HK-2 (cell line): ENCODE results near the gene SLCO4A1.
A peak's percentile ranks its signal among the peaks of the same experiment; 100 is the strongest.
"Not testable (repeated sequence)": the region's sequence is repeated elsewhere in the genome, so short reads cannot be mapped to it uniquely, and the experiment has no call there.

Source experiments
- DNase-seq: peaks from one replicate; pipeline ENCODE4 v3.0.0-alpha.2; 2018; ENCODE audit not compliant: unreplicated experiment

SLCO4A1 gene

GRCh38 chr20:62622877-62623487 lies 19.3 kb upstream of the SLCO4A1 start:
- DNase-seq, result no peak

- peak; percentile 96 for DNase-seq
Observed at GRCh38 chr20:62623488-62624324, 18.6 kb upstream of the SLCO4A1 start.

- DNase-seq, result no peak
Observed at GRCh38 chr20:62624325-62624690, 18.0 kb upstream of the SLCO4A1 start.

GRCh38 chr20:62624719-62625453 lies 17.4 kb upstream of the SLCO4A1 start:
- DNase-seq, result no peak

- no peak for DNase-seq
Observed at GRCh38 chr20:62625516-62625915, 16.8 kb upstream of the SLCO4A1 start.

GRCh38 chr20:62625921-62626547 lies 16.3 kb upstream of the SLCO4A1 start:
- DNase-seq, result no peak

- DNase-seq, result not testable (repeated sequence)
Observed at GRCh38 chr20:62627425-62627824, 14.9 kb upstream of the SLCO4A1 start.

GRCh38 chr20:62627901-62628612 lies 14.2 kb upstream of the SLCO4A1 start:
- DNase-seq, result peak; percentile 95

- DNase-seq, result peak; percentile 79
Observed at GRCh38 chr20:62628691-62629090, 13.6 kb upstream of the SLCO4A1 start.

GRCh38 chr20:62629864-62630470 lies 12.3 kb upstream of the SLCO4A1 start:
- DNase-seq, result no peak

GRCh38 chr20:62631336-62632308 lies 10.7 kb upstream of the SLCO4A1 start:
- DNase-seq, result no peak

GRCh38 chr20:62632575-62633090 lies 9.7 kb upstream of the SLCO4A1 start:
- no peak for DNase-seq

- no peak for DNase-seq
Observed at GRCh38 chr20:62633598-62634329, 8.5 kb upstream of the SLCO4A1 start.

GRCh38 chr20:62634330-62634967 lies 7.9 kb upstream of the SLCO4A1 start:
- DNase-seq, result no peak

- DNase-seq, result no peak
Observed at GRCh38 chr20:62635232-62635631, 7.1 kb upstream of the SLCO4A1 start.

- DNase-seq, result no peak
Observed at GRCh38 chr20:62635852-62636251, 6.5 kb upstream of the SLCO4A1 start.

- DNase-seq, result no peak
Observed at GRCh38 chr20:62636446-62636845, 5.9 kb upstream of the SLCO4A1 start.

GRCh38 chr20:62637110-62637509 lies 5.2 kb upstream of the SLCO4A1 start:
- no peak for DNase-seq
